Middle frontal gyrus (tissue), 1 donor: ENCODE results near the gene PCARE.
"Not testable (repeated sequence)": the region's sequence is repeated elsewhere in the genome, so short reads cannot be mapped to it uniquely, and the experiment has no call there.

Source experiments
- DNase-seq: peaks from one replicate; pipeline ENCODE4 v3.0.0-alpha.2; 2015; ENCODE audit warnings: low spot score; ENCODE audit errors: extremely low spot score

The PCARE gene

GRCh38 chr2:29097569-29097968 lies 23.2 kb upstream of the PCARE start:
- no peak for DNase-seq

- no peak for DNase-seq
These were observed 22.6 kb upstream of the PCARE start for GRCh38 chr2:29096969-29097368.

- DNase-seq = not testable (repeated sequence)
These were observed 16.0 kb upstream of the PCARE start for GRCh38 chr2:29090311-29090710.

GRCh38 chr2:29084554-29084953 lies 10.2 kb upstream of the PCARE start:
- no peak for DNase-seq

GRCh38 chr2:29082804-29083495 lies 8.6 kb upstream of the PCARE start:
- DNase-seq = no peak

- DNase-seq = no peak
These were observed 6.8 kb upstream of the PCARE start for GRCh38 chr2:29080886-29081743.

GRCh38 chr2:29079887-29080286 lies 5.6 kb upstream of the PCARE start:
- DNase-seq = no peak

GRCh38 chr2:29075894-29076705 lies 1.8 kb upstream of the PCARE start:
- DNase-seq = peak; percentile 64

- no peak for DNase-seq
These were observed 390 bp downstream of the PCARE start for GRCh38 chr2:29073933-29074332.

GRCh38 chr2:29072971-29073725 lies 1.2 kb downstream of the PCARE start:
- DNase-seq = no peak

GRCh38 chr2:29072251-29072650 lies 2.1 kb downstream of the PCARE start:
- DNase-seq = no peak

- DNase-seq = no peak
These were observed 3.0 kb downstream of the PCARE start for GRCh38 chr2:29071032-29071975.

GRCh38 chr2:29070526-29070925 lies 3.8 kb downstream of the PCARE start:
- no peak for DNase-seq

GRCh38 chr2:29068513-29068912 lies 5.8 kb downstream of the PCARE start:
- DNase-seq = no peak

- DNase-seq = no peak
These were observed 7.2 kb downstream of the PCARE start for GRCh38 chr2:29066997-29067605.

GRCh38 chr2:29066271-29066860 lies 8.0 kb downstream of the PCARE start:
- DNase-seq = no peak

GRCh38 chr2:29065068-29065811 lies 9.1 kb downstream of the PCARE start:
- DNase-seq = peak; percentile 17

GRCh38 chr2:29064746-29065067 lies 9.6 kb downstream of the PCARE start:
- DNase-seq = no peak

GRCh38 chr2:29064346-29064715 lies 10.0 kb downstream of the PCARE start:
- no peak for DNase-seq
